Germinal center (tissue), 1 donor: ENCODE measurements around the gene CNOT1.

Source experiments
- DNase-seq: peaks from one replicate; pipeline ENCODE4 v3.0.0; 2012; ENCODE audit warnings: mixed read lengths, low spot score

Gene CNOT1

GRCh38 chr16:58485184-58485887 lies 144.3 kb downstream of the CNOT1 start:
- no peak for DNase-seq

- no peak for DNase-seq
These were observed 147.7 kb downstream of the CNOT1 start for GRCh38 chr16:58481931-58482330.

- DNase-seq = no peak
These were observed 148.3 kb downstream of the CNOT1 start for GRCh38 chr16:58481226-58481869.

GRCh38 chr16:58478427-58478826 lies 151.2 kb downstream of the CNOT1 start:
- DNase-seq = no peak

GRCh38 chr16:58476791-58477190 lies 152.8 kb downstream of the CNOT1 start:
- DNase-seq = no peak

- no peak for DNase-seq
These were observed 154.5 kb downstream of the CNOT1 start for GRCh38 chr16:58475091-58475619.

GRCh38 chr16:58474296-58474695 lies 155.3 kb downstream of the CNOT1 start:
- no peak for DNase-seq

GRCh38 chr16:58472827-58473226 lies 156.8 kb downstream of the CNOT1 start:
- DNase-seq = no peak

GRCh38 chr16:58472266-58472665 lies 157.4 kb downstream of the CNOT1 start:
- no peak for DNase-seq

- DNase-seq = no peak
These were observed 158.2 kb downstream of the CNOT1 start for GRCh38 chr16:58471209-58471975.
